ENCODE data around the gene ACSS1. TPM values are rescaled to one million over a fixed set of nuclear protein-coding genes. Genes with fewer than 3 reads are reported as not detected.

Gene ACSS1
- total RNA-seq, 5 donors from 2014 or later (not counting 1 experiment from before 2014, with no cell fraction given) = 39.1 to 59.6 (median 57.7) TPM

- H3K4me1 Mint-ChIP-seq = no peaks in the 10 kb centered on the region
- H3K27ac Mint-ChIP-seq = no peak overlapping the region
- 100% methylated on average over 6 of the region's 6 CpGs for WGBS (ENCODE audit: insufficient coverage)
- ChIA-PET CTCF (no interaction called here), POLR2A (no interaction called here)
- no peak overlapping the region for H3K4me3 ChIP-seq (ENCODE audit: control insufficient read depth in 1 of 2, extremely low read depth in 1 of 2, low read length in 1 of 2)
- H3K27me3 ChIP-seq (replicated peaks in 1 of 2; ENCODE audit: control insufficient read depth in 2 of 2, extremely low read depth in 1 of 2, insufficient read depth in 2 of 2, low read length in 1 of 2) = no peaks in the 10 kb centered on the region
- no peak for DNase-seq
- H3K36me3 ChIP-seq (ENCODE audit: control insufficient read depth in 2 of 2, extremely low read depth in 1 of 2, insufficient read depth in 1 of 2, low read length in 1 of 2) = peaks cover 17 to 89% of the 10 kb centered on the region in 2 donors
- H3K4me1 ChIP-seq (ENCODE audit: control insufficient read depth in 1 of 2, extremely low read depth in 1 of 2, insufficient read depth in 2 of 2, low read length in 2 of 2) = no peaks in the 10 kb centered on the region
- peaks cover 67% of the 10 kb centered on the region for H3K36me3 Mint-ChIP-seq
- no peak overlapping the region for H3K4me3 Mint-ChIP-seq
- ATAC-seq (replicated peaks in 1 of 4) = no peak
- H3K27ac ChIP-seq (ENCODE audit: low read length) = no peak overlapping the region
- no peaks in the 10 kb centered on the region for H3K9me3 Mint-ChIP-seq
- no peaks in the 10 kb centered on the region for H3K27me3 Mint-ChIP-seq
- H3K9me3 ChIP-seq = no peaks in the 10 kb centered on the region
Observed at GRCh38 chr20:25011261-25011660, 46.7 kb downstream of the ACSS1 start.

- 93% methylated on average over 3 of the region's 10 CpGs for WGBS (ENCODE audit: insufficient coverage)
- POLR2A ChIA-PET = no interaction called here
- CTCF ChIA-PET = interaction anchor here in 1 of 2 donors (1.3 kb wide), 1 partner anchor 55 kb away, joined by 3 read pairs; no protein-coding TSS in a partner anchor
Observed at GRCh38 chr20:25009218-25010145, 48.5 kb downstream of the ACSS1 start.

GRCh38 chr20:25008388-25009217 is 49.3 kb downstream of the ACSS1 start:
- Histone ChIP-seq H3K4me1 (ENCODE audit: control insufficient read depth in 1 of 2, extremely low read depth in 1 of 2, insufficient read depth in 2 of 2, low read length in 2 of 2) (no peaks in the 10 kb centered on the region), H3K27me3 (replicated peaks in 1 of 2; ENCODE audit: control insufficient read depth in 2 of 2, extremely low read depth in 1 of 2, insufficient read depth in 2 of 2, low read length in 1 of 2) (no peaks in the 10 kb centered on the region), H3K4me3 (ENCODE audit: control insufficient read depth in 1 of 2, extremely low read depth in 1 of 2, low read length in 1 of 2) (no peak overlapping the region), H3K27ac (ENCODE audit: low read length) (no peak overlapping the region), H3K9me3 (no peaks in the 10 kb centered on the region), H3K36me3 (ENCODE audit: control insufficient read depth in 2 of 2, extremely low read depth in 1 of 2, insufficient read depth in 1 of 2, low read length in 1 of 2) (peaks cover 20 to 86% of the 10 kb centered on the region in 2 donors)
- WGBS (ENCODE audit: insufficient coverage) = 100% methylated on average over 3 of the region's 11 CpGs
- Mint-ChIP-seq H3K4me3 (no peak overlapping the region), H3K36me3 (peaks cover 75% of the 10 kb centered on the region), H3K27ac (no peak overlapping the region), H3K9me3 (no peaks in the 10 kb centered on the region), H3K4me1 (no peaks in the 10 kb centered on the region), H3K27me3 (no peaks in the 10 kb centered on the region)
- CTCF ChIA-PET = interaction anchor here in 1 of 2 donors (1.3 kb wide), 1 partner anchor 56 kb away, joined by 3 read pairs; no protein-coding TSS in a partner anchor
- POLR2A ChIA-PET = no interaction called here
- peak in 1 of 35 experiments; percentile 16 for DNase-seq
- ATAC-seq (replicated peaks in 1 of 4) = no peak

More at GRCh38 chr20:25009218-25010145, 48.5 kb downstream of the ACSS1 start:
- Histone ChIP-seq H3K4me1 (ENCODE audit: control insufficient read depth in 1 of 2, extremely low read depth in 1 of 2, insufficient read depth in 2 of 2, low read length in 2 of 2) (no peaks in the 10 kb centered on the region), H3K36me3 (ENCODE audit: control insufficient read depth in 2 of 2, extremely low read depth in 1 of 2, insufficient read depth in 1 of 2, low read length in 1 of 2) (peaks cover 20 to 94% of the 10 kb centered on the region in 2 donors), H3K4me3 (ENCODE audit: control insufficient read depth in 1 of 2, extremely low read depth in 1 of 2, low read length in 1 of 2) (no peak overlapping the region), H3K27me3 (replicated peaks in 1 of 2; ENCODE audit: control insufficient read depth in 2 of 2, extremely low read depth in 1 of 2, insufficient read depth in 2 of 2, low read length in 1 of 2) (no peaks in the 10 kb centered on the region), H3K27ac (ENCODE audit: low read length) (no peak overlapping the region), H3K9me3 (no peaks in the 10 kb centered on the region)
- Mint-ChIP-seq H3K4me1 (no peaks in the 10 kb centered on the region), H3K9me3 (no peaks in the 10 kb centered on the region), H3K4me3 (no peak overlapping the region), H3K27ac (no peak overlapping the region), H3K36me3 (peaks cover 72% of the 10 kb centered on the region), H3K27me3 (no peaks in the 10 kb centered on the region)
- no peak for ATAC-seq (replicated peaks in 1 of 4)
- peak in 1 of 35 experiments; percentile 14 for DNase-seq

GRCh38 chr20:25007491-25008305 is 50.2 kb downstream of the ACSS1 start:
- WGBS (ENCODE audit: insufficient coverage) = 94% methylated on average over 21 of the region's 22 CpGs
- H3K4me3 Mint-ChIP-seq = no peak overlapping the region
- peaks cover 76% of the 10 kb centered on the region for H3K36me3 Mint-ChIP-seq
- ChIA-PET CTCF (no interaction called here), POLR2A (no interaction called here)
- H3K27ac Mint-ChIP-seq = no peak overlapping the region
- Histone ChIP-seq H3K36me3 (ENCODE audit: control insufficient read depth in 2 of 2, extremely low read depth in 1 of 2, insufficient read depth in 1 of 2, low read length in 1 of 2) (peaks cover 20 to 79% of the 10 kb centered on the region in 2 donors), H3K27ac (ENCODE audit: low read length) (no peak overlapping the region), H3K4me1 (ENCODE audit: control insufficient read depth in 1 of 2, extremely low read depth in 1 of 2, insufficient read depth in 2 of 2, low read length in 2 of 2) (no peaks in the 10 kb centered on the region), H3K4me3 (ENCODE audit: control insufficient read depth in 1 of 2, extremely low read depth in 1 of 2, low read length in 1 of 2) (no peak overlapping the region), H3K27me3 (replicated peaks in 1 of 2; ENCODE audit: control insufficient read depth in 2 of 2, extremely low read depth in 1 of 2, insufficient read depth in 2 of 2, low read length in 1 of 2) (no peaks in the 10 kb centered on the region), H3K9me3 (no peaks in the 10 kb centered on the region)
- peaks cover 0 to 2% (median 0%) of the 10 kb centered on the region in 3 donors for H3K9me3 Mint-ChIP-seq
- H3K4me1 Mint-ChIP-seq = no peaks in the 10 kb centered on the region
- ATAC-seq (replicated peaks in 1 of 4) (no peak), DNase-seq (peak in 1 of 35 experiments; percentile 16)
- H3K27me3 Mint-ChIP-seq = no peaks in the 10 kb centered on the region

- H3K27ac Mint-ChIP-seq = no peak overlapping the region
- H3K27me3 ChIP-seq (replicated peaks in 1 of 2; ENCODE audit: control insufficient read depth in 2 of 2, extremely low read depth in 1 of 2, insufficient read depth in 2 of 2, low read length in 1 of 2) = no peaks in the 10 kb centered on the region
- POLR2A ChIA-PET = interaction anchor here in 1 of 2 donors (0.7 kb wide), 1 partner anchor 26 kb away, joined by 3 read pairs; no protein-coding TSS in a partner anchor
- DNase-seq = peak in 1 of 35 experiments; percentile 8
- no peaks in the 10 kb centered on the region for H3K4me1 ChIP-seq (ENCODE audit: control insufficient read depth in 1 of 2, extremely low read depth in 1 of 2, insufficient read depth in 2 of 2, low read length in 2 of 2)
- no peak overlapping the region for H3K4me3 ChIP-seq (ENCODE audit: control insufficient read depth in 1 of 2, extremely low read depth in 1 of 2, low read length in 1 of 2)
- WGBS (ENCODE audit: insufficient coverage) = 89% methylated on average over 7 of the region's 12 CpGs
- ATAC-seq (replicated peaks in 1 of 4) = no peak
- H3K4me3 Mint-ChIP-seq = no peak overlapping the region
- no peaks in the 10 kb centered on the region for H3K27me3 Mint-ChIP-seq
- H3K36me3 ChIP-seq (ENCODE audit: control insufficient read depth in 2 of 2, extremely low read depth in 1 of 2, insufficient read depth in 1 of 2, low read length in 1 of 2) = peaks cover 20 to 71% of the 10 kb centered on the region in 2 donors
- no peak overlapping the region for H3K27ac ChIP-seq (ENCODE audit: low read length)
- H3K4me1 Mint-ChIP-seq = no peaks in the 10 kb centered on the region
- peaks cover 79% of the 10 kb centered on the region for H3K36me3 Mint-ChIP-seq
- no peaks in the 10 kb centered on the region for H3K9me3 ChIP-seq
- CTCF ChIA-PET = no interaction called here
- peaks cover 0 to 4% (median 0%) of the 10 kb centered on the region in 3 donors for H3K9me3 Mint-ChIP-seq
Observed at GRCh38 chr20:25006431-25007167, 51.3 kb downstream of the ACSS1 start.
